ENCODE data around the gene DSTYK.

The DSTYK gene

GRCh38 chr1:205211169-205211838 lies at the start of gene DSTYK:
DSTYK (minus strand) TSS chr1:205211702; CDS start chr1:205211535, 167 bp downstream.
- peak; percentile 95 for DNase-seq

- no peak for DNase-seq
Measured at GRCh38 chr1:205259998-205260397, 48.5 kb upstream of the DSTYK start.

- no peak for DNase-seq
Measured at GRCh38 chr1:205259324-205259832, 47.9 kb upstream of the DSTYK start.

GRCh38 chr1:205258719-205259118 lies 47.2 kb upstream of the DSTYK start:
- DNase-seq = no peak

GRCh38 chr1:205258261-205258691 lies 46.8 kb upstream of the DSTYK start:
- DNase-seq = no peak

- DNase-seq = no peak
Measured at GRCh38 chr1:205257735-205258134, 46.2 kb upstream of the DSTYK start.

GRCh38 chr1:205256951-205257625 lies 45.6 kb upstream of the DSTYK start:
- no peak for DNase-seq

GRCh38 chr1:205255941-205256780 lies 44.7 kb upstream of the DSTYK start:
- peak; percentile 87 for DNase-seq

- no peak for DNase-seq
Measured at GRCh38 chr1:205251576-205251975, 40.1 kb upstream of the DSTYK start.

- DNase-seq = no peak
Measured at GRCh38 chr1:205250699-205251098, 39.2 kb upstream of the DSTYK start.

GRCh38 chr1:205249651-205250050 lies 38.1 kb upstream of the DSTYK start:
- DNase-seq = no peak

GRCh38 chr1:205248793-205249601 lies 37.5 kb upstream of the DSTYK start:
- no peak for DNase-seq

GRCh38 chr1:205247130-205247921 lies 35.8 kb upstream of the DSTYK start:
- no peak for DNase-seq

GRCh38 chr1:205246351-205247119 lies 35.0 kb upstream of the DSTYK start:
- no peak for DNase-seq

- no peak for DNase-seq
Measured at GRCh38 chr1:205245096-205245495, 33.6 kb upstream of the DSTYK start.

- no peak for DNase-seq
Measured at GRCh38 chr1:205244384-205244783, 32.9 kb upstream of the DSTYK start.

GRCh38 chr1:205243350-205244191 lies 32.1 kb upstream of the DSTYK start:
- DNase-seq = no peak

GRCh38 chr1:205241366-205242030 lies 30.0 kb upstream of the DSTYK start:
- DNase-seq = no peak

GRCh38 chr1:205240569-205240968 lies 29.1 kb upstream of the DSTYK start:
- DNase-seq = no peak
